IMR-90 (cell line): Measurements from ENCODE around the gene TBC1D22A. TPM values are rescaled to one million over a fixed set of nuclear protein-coding genes. Genes with fewer than 3 reads are reported as not detected.

Experiments
- ATAC-seq: fragments of 200-7000 bp; cut with Tn5 transposase; 2 replicates; pipeline ENCODE4 v1.9.1; 2020; ENCODE audit warnings: low read depth, mild to moderate bottlenecking, moderate library complexity
- BruUV-seq: library from RNA; stranded (reverse); fragments of 400-500 nt; replicated peaks from 2 replicates; lab custom pipeline; 2021; lab: Mats Ljungman, UMichigan
- CTCF ChIA-PET: fragments of 300-600 bp; formaldehyde crosslinking; extraction: SDS; loops from one replicate; lab custom pipeline; 2021; ENCODE audit warnings: antibody characterized with exemption; lab: Yijun Ruan, JAX
- POLR2A ChIA-PET: fragments of 300-600 bp; sonication (Branson Sonifier 250); formaldehyde crosslinking; loops from one replicate; lab custom pipeline; 2022; ENCODE audit warnings: antibody characterized with exemption; ENCODE audit not compliant: unreplicated experiment; lab: Charles Lee
- DNase-seq: peaks from one replicate; pipeline ENCODE4 v3.0.0; 2013
- H2AFZ ChIP-seq: replicated peaks from 2 replicates; pipeline ENCODE3; 2013; ENCODE audit warnings: low read length, mild to moderate bottlenecking; ENCODE audit not compliant: poor library complexity
- H2AK5ac ChIP-seq: 2 replicates; pipeline ENCODE4 v1.6.1; 2013; ENCODE audit warnings: low read depth, low read length, inconsistent platforms
- H2AK9ac ChIP-seq: replicated peaks from 2 replicates; pipeline ENCODE3; 2013; ENCODE audit warnings: mild to moderate bottlenecking, low read depth, low read length, moderate library complexity; ENCODE audit not compliant: poor library complexity
- H2BK120ac ChIP-seq: 2 replicates; pipeline ENCODE4 v1.6.1; 2013; ENCODE audit warnings: low read depth, low read length, inconsistent platforms
- H2BK15ac ChIP-seq: 3 replicates; pipeline ENCODE4 v1.6.1; 2013; ENCODE audit warnings: low read depth, low read length, inconsistent platforms
- H2BK20ac ChIP-seq: 2 replicates; pipeline ENCODE4 v1.6.1; 2013; ENCODE audit warnings: low read depth, mild to moderate bottlenecking, inconsistent platforms, low read length, moderate library complexity
- H2BK5ac ChIP-seq: 2 replicates; pipeline ENCODE4 v1.6.1; 2013; ENCODE audit warnings: mild to moderate bottlenecking, low read depth, low read length, inconsistent platforms; ENCODE audit not compliant: poor library complexity, severe bottlenecking
- H3K14ac ChIP-seq: replicated peaks from 2 replicates; pipeline ENCODE4 v1.6.1; 2013; ENCODE audit warnings: low read depth, low read length, inconsistent platforms
- H3K18ac ChIP-seq: 2 replicates; pipeline ENCODE4 v1.6.1; 2013; ENCODE audit warnings: low read depth, low read length, control low read depth
- H3K23ac ChIP-seq: 2 replicates; pipeline ENCODE4 v1.6.1; 2013; ENCODE audit warnings: low read depth, low read length, inconsistent platforms
- H3K27ac ChIP-seq: 2 replicates; pipeline ENCODE4 v1.5.1; 2013; ENCODE audit warnings: mild to moderate bottlenecking, control low read depth, low read length; ENCODE audit not compliant: insufficient read depth
- H3K27me3 ChIP-seq: 2 replicates; pipeline ENCODE4 v1.6.1; 2013; ENCODE audit warnings: low read length; ENCODE audit not compliant: control insufficient read depth, insufficient read depth
- H3K36me3 ChIP-seq: 2 replicates; pipeline ENCODE4 v1.6.1; 2013; ENCODE audit warnings: low read length, mixed read lengths; ENCODE audit not compliant: control insufficient read depth, insufficient read depth
- H3K4ac ChIP-seq: 2 replicates; pipeline ENCODE4 v1.6.1; 2013; ENCODE audit warnings: low read depth, low read length, inconsistent platforms
- H3K4me1 ChIP-seq: 2 replicates; pipeline ENCODE4 v1.6.1; 2013; ENCODE audit warnings: low read length, mixed read lengths; ENCODE audit not compliant: control insufficient read depth, insufficient read depth
- H3K4me2 ChIP-seq: 2 replicates; pipeline ENCODE4 v1.6.1; 2013; ENCODE audit warnings: low read depth, mild to moderate bottlenecking, control low read depth, low read length, moderate library complexity
- H3K4me3 ChIP-seq: 2 replicates; pipeline ENCODE4 v1.5.1; 2013; ENCODE audit warnings: low read depth, mild to moderate bottlenecking, control low read depth, low read length, moderate library complexity; ENCODE audit not compliant: insufficient read depth
- H3K56ac ChIP-seq: 2 replicates; pipeline ENCODE4 v1.6.1; 2013; ENCODE audit warnings: low read length, inconsistent platforms; ENCODE audit not compliant: insufficient read depth; ENCODE audit errors: extremely low read depth
- H3K79me1 ChIP-seq, 2 experiments: 2 replicates each; pipeline ENCODE4 v1.6.1; 2013; ENCODE audit warnings: low read length in 2 of 2, inconsistent platforms in 1 of 2, low read depth in 1 of 2
- H3K9ac ChIP-seq: 2 replicates; pipeline ENCODE4 v1.6.1; 2013; ENCODE audit warnings: low read depth, low read length, control low read depth
- H3K9me1 ChIP-seq: 2 replicates; pipeline ENCODE4 v1.6.1; 2013; ENCODE audit warnings: low read length, inconsistent platforms; ENCODE audit not compliant: insufficient read depth
- H3K9me3 ChIP-seq: 2 replicates; pipeline ENCODE4 v1.6.1; 2013; ENCODE audit warnings: low read length; ENCODE audit not compliant: control insufficient read depth, insufficient read depth
- H4K20me1 ChIP-seq: 2 replicates; pipeline ENCODE4 v1.6.1; 2013; ENCODE audit warnings: low read length, inconsistent platforms; ENCODE audit not compliant: insufficient read depth
- H4K5ac ChIP-seq: 2 replicates; pipeline ENCODE4 v1.6.1; 2013; ENCODE audit warnings: mild to moderate bottlenecking, low read depth, low read length, control low read depth
- H4K8ac ChIP-seq, 2 experiments: 2 replicates each; pipeline ENCODE4 v1.6.1; 2013; ENCODE audit warnings: low read depth in 2 of 2, low read length in 2 of 2, control low read depth in 1 of 2, inconsistent platforms in 1 of 2
- H4K91ac ChIP-seq: 2 replicates; pipeline ENCODE4 v1.6.1; 2013; ENCODE audit warnings: low read depth, low read length, inconsistent platforms; ENCODE audit not compliant: insufficient read depth
- BHLHE40 ChIP-seq: fragments of 150-350 bp; IDR thresholded peaks from 2 replicates; pipeline ENCODE4 v1.6.1; 2016; ENCODE audit warnings: mild to moderate bottlenecking, low read depth, low read length
- CEBPB ChIP-seq: IDR thresholded peaks from 2 replicates; pipeline ENCODE4 v1.6.1; 2012; ENCODE audit warnings: low read depth, low read length, improper control_type of control experiment
- CHD1 ChIP-seq: IDR thresholded peaks from 2 replicates; pipeline ENCODE4 v1.6.1; 2012; ENCODE audit warnings: low read depth, low read length, improper control_type of control experiment
- ELK1 ChIP-seq: fragments of 150-350 bp; IDR thresholded peaks from 2 replicates; pipeline ENCODE4 v1.6.1; 2016; ENCODE audit warnings: low read depth, mild to moderate bottlenecking, low read length, moderate library complexity, borderline replicate concordance
- FOS ChIP-seq: fragments of 150-350 bp; IDR thresholded peaks from 2 replicates; pipeline ENCODE4 v1.6.1; 2016; ENCODE audit warnings: low read depth, low read length
- MAFK ChIP-seq: IDR thresholded peaks from 2 replicates; pipeline ENCODE4 v1.6.1; 2012; ENCODE audit warnings: low read depth, low read length, improper control_type of control experiment
- MAZ ChIP-seq: IDR thresholded peaks from 2 replicates; pipeline ENCODE4 v1.6.1; 2012; ENCODE audit warnings: low read depth, mild to moderate bottlenecking, low read length, improper control_type of control experiment, moderate library complexity, borderline replicate concordance
- NFE2L2 ChIP-seq: fragments of 150-350 bp; IDR thresholded peaks from 2 replicates; pipeline ENCODE4 v1.6.1; 2016; ENCODE audit warnings: low read depth, mild to moderate bottlenecking, low read length
- POLR2A ChIP-seq: IDR thresholded peaks from 2 replicates; pipeline ENCODE4 v1.6.1; 2012; ENCODE audit warnings: mild to moderate bottlenecking, low read depth, low read length
- RAD21 ChIP-seq: IDR thresholded peaks from 2 replicates; pipeline ENCODE4 v1.6.1; 2012; ENCODE audit warnings: low read length, improper control_type of control experiment
- RCOR1 ChIP-seq: IDR thresholded peaks from 2 replicates; pipeline ENCODE4 v1.6.1; 2012; ENCODE audit warnings: mild to moderate bottlenecking, low read length, improper control_type of control experiment; ENCODE audit not compliant: insufficient replicate concordance
- RFX5 ChIP-seq: IDR thresholded peaks from 2 replicates; pipeline ENCODE4 v1.8.0; 2012; ENCODE audit warnings: low read depth, mild to moderate bottlenecking, low read length, moderate library complexity
- SMC3 ChIP-seq: fragments of 150-350 bp; IDR thresholded peaks from 2 replicates; pipeline ENCODE4 v1.6.1; 2016; ENCODE audit warnings: low read depth, mild to moderate bottlenecking, antibody characterized with exemption, low read length, moderate library complexity
- USF2 ChIP-seq: fragments of 150-350 bp; IDR thresholded peaks from 2 replicates; pipeline ENCODE4 v1.6.1; 2017; ENCODE audit warnings: mild to moderate bottlenecking, antibody characterized with exemption, low read length, low read depth
- WGBS, 2 experiments: methylation state at CpG; one replicate each; pipeline versions ENCODE4 v1.1.5 to v1.1.7; 2013; ENCODE audit warnings: missing lambda C conversion rate in 2 of 2; ENCODE audit not compliant: insufficient read length in 1 of 2; ENCODE audit errors: extremely low coverage in 2 of 2; 5-methylcytosine and 5-hydroxymethylcytosine counted together
- dilution Hi-C: fragments of 300-500 bp; cut with HindIII; formaldehyde crosslinking; loops from one replicate; pipeline ENCODE4 v1.14.3; 2018; ENCODE audit warnings: low sequenced_read_pairs; ENCODE audit not compliant: unreplicated experiment
- in situ Hi-C: fragments of 300-500 bp; cut with MboI; formaldehyde crosslinking; loops from 3 replicates; pipeline ENCODE4 v1.14.3; 2019; ENCODE audit warnings: low sequenced_read_pairs, inconsistent platforms, mixed read lengths
- intact Hi-C: fragments of 100-400 bp; cut with micrococcal nuclease; formaldehyde crosslinking; loops from 2 replicates; pipeline ENCODE4 v1.10.0; 2022
- polyA plus RNA-seq, 3 experiments: library from polyadenylated mRNA; depleted of rRNA; stranded (reverse); fragments of >200 nt; gene quantifications; 2 replicates each; pipeline ENCODE4 v1.2.3, GENCODE V29; 2012; ENCODE audit warnings: low replicate concordance in 1 of 3
- total RNA-seq: library from RNA; depleted of rRNA; stranded (reverse); fragments of >200 nt; gene quantifications from 2 replicates; pipeline ENCODE4 v1.2.3, GENCODE V29; 2012
- TF ChIP-seq, protein P1 (sequence below): conservative IDR thresholded peaks from 2 replicates; pipeline ENCODE4 v1.5.1; 2012; ENCODE audit warnings: mild to moderate bottlenecking, low read depth, low read length, improper control_type of control experiment

TBC1D22A gene
- total and polyA plus RNA-seq, 2 of the 4 experiments (the other 2 are of a cell fraction) = 9.0 to 16.7 TPM

GRCh38 chr22:47221840-47222615, 459.6 kb downstream of the TBC1D22A start:
- H3K36me3 ChIP-seq = no peaks in the 10 kb centered on the region
- 60% methylated on average over 2 of the region's 20 CpGs; no CpG with 5 or more reads in 1 of the 2 experiments for WGBS, 2 experiments
- H3K4me1 ChIP-seq = no peaks in the 10 kb centered on the region
- no peaks in the 10 kb centered on the region for H3K9me1 ChIP-seq
- no peak overlapping the region for H2BK20ac ChIP-seq
- no peak for ATAC-seq
- no peak overlapping the region for H3K4me2 ChIP-seq
- no peak overlapping the region for H3K23ac ChIP-seq
- POLR2A ChIA-PET = no interaction called here
- no peaks in the 10 kb centered on the region for H3K27me3 ChIP-seq
- H2BK5ac ChIP-seq = no peak overlapping the region
- no TSS peak for BruUV-seq
- no peaks in the 10 kb centered on the region for H3K79me1 ChIP-seq
- H2BK15ac ChIP-seq = no peak overlapping the region
- peaks cover 8% of the 10 kb centered on the region; the same call in 1 of the 2 replicates for H3K9me3 ChIP-seq
- H3K4me3 ChIP-seq = no peak overlapping the region
- H2AK5ac ChIP-seq = no peak overlapping the region
- DNase-seq = no peak
- no peak overlapping the region for H3K56ac ChIP-seq
- H3K18ac ChIP-seq = no peak overlapping the region
- no peak overlapping the region for H3K14ac ChIP-seq
- in situ Hi-C loops = no loop called here
- intact Hi-C loops = no loop called here
- no peaks in the 10 kb centered on the region for H4K20me1 ChIP-seq
- H4K8ac ChIP-seq = no peak overlapping the region
- CTCF ChIA-PET = interaction anchor here (0.6 kb wide), 1 partner anchor 161 kb away, joined by 5 read pairs; no protein-coding TSS in a partner anchor
- no peak overlapping the region for H2AK9ac ChIP-seq
- no peak overlapping the region for H4K5ac ChIP-seq
- H2AFZ ChIP-seq = no peak overlapping the region
- no peak overlapping the region for H3K27ac ChIP-seq
- dilution Hi-C loops = no loop called here
- H2BK120ac ChIP-seq = no peak overlapping the region
- H4K91ac ChIP-seq = no peak overlapping the region
- no peak overlapping the region for H3K4ac ChIP-seq
- no peak overlapping the region for H3K9ac ChIP-seq
- TF ChIP-seq RFX5 (no peak), MAZ (no peak), USF2 (no peak), SMC3 (no peak), NFE2L2 (no peak), CHD1 (no peak), MAFK (no peak), FOS (no peak), RAD21 (no peak), BHLHE40 (no peak), CEBPB (no peak), POLR2A (no peak), RCOR1 (no peak), ELK1 (no peak)
- TF ChIP-seq, protein P1, sequence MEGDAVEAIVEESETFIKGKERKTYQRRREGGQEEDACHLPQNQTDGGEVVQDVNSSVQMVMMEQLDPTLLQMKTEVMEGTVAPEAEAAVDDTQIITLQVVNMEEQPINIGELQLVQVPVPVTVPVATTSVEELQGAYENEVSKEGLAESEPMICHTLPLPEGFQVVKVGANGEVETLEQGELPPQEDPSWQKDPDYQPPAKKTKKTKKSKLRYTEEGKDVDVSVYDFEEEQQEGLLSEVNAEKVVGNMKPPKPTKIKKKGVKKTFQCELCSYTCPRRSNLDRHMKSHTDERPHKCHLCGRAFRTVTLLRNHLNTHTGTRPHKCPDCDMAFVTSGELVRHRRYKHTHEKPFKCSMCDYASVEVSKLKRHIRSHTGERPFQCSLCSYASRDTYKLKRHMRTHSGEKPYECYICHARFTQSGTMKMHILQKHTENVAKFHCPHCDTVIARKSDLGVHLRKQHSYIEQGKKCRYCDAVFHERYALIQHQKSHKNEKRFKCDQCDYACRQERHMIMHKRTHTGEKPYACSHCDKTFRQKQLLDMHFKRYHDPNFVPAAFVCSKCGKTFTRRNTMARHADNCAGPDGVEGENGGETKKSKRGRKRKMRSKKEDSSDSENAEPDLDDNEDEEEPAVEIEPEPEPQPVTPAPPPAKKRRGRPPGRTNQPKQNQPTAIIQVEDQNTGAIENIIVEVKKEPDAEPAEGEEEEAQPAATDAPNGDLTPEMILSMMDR = no peak
